NCI-H2081 treated with DMSO at 0.1 percent for 48 hours (cell line): ENCODE results near the gene AOC3.
"Not testable (repeated sequence)": the region's sequence is repeated elsewhere in the genome, so short reads cannot be mapped to it uniquely, and the experiment has no call there.

Experiments used
- DNase-seq: peaks from one replicate; lab custom pipeline; 2025; lab: John Stamatoyannopoulos, UW

AOC3 gene

DNA sequence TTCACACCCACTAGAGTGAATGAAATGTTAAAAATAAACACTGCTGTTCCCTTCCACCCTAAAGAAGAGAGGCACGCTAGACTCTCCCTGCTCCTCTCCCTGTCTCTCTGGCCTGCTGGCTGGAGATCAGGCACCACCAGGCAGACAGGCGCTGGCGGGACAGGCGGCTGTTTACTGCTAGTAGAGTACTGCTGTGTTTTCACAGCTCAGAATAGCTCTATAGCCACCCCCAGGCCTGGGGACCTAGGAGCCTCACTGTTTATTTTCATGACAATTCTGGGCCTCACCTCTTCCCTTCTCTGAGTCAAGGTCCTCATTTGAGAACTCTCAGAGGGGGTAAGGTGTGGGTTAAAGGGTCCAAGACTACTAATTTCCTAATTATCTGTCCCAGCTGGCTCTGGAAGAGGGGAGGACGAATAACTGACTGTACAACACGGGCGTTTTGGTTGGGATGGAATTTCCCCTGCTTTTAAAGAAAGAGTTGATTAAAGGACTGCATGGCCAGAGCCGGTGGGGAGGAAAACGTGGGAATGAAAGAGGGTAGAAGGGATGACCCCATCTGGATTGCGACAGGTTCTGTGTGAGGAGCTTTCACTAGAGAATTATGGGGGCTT lies 40.6 kb downstream of the AOC3 start:
- no peak for DNase-seq

DNA sequence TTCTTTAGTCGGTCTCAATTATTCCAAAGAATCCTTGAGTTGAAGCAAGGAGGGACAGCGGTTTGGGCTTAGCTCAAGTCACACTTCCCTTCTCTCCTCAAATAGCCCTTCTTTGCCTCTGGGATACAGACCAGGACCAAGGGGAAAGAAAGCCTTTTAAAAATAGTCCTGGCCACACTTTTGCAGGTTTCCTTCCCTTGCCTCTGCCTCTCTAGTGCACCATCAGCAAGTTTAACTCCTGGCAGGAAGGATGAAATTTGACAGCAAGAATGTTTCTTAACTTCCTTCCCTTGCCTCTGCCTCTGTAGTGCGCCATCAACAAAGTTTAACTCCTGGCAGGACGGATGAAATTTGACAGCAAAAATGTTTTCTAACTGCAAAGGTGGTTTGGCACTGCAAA lies 42.4 kb downstream of the AOC3 start:
- no peak for DNase-seq

DNA sequence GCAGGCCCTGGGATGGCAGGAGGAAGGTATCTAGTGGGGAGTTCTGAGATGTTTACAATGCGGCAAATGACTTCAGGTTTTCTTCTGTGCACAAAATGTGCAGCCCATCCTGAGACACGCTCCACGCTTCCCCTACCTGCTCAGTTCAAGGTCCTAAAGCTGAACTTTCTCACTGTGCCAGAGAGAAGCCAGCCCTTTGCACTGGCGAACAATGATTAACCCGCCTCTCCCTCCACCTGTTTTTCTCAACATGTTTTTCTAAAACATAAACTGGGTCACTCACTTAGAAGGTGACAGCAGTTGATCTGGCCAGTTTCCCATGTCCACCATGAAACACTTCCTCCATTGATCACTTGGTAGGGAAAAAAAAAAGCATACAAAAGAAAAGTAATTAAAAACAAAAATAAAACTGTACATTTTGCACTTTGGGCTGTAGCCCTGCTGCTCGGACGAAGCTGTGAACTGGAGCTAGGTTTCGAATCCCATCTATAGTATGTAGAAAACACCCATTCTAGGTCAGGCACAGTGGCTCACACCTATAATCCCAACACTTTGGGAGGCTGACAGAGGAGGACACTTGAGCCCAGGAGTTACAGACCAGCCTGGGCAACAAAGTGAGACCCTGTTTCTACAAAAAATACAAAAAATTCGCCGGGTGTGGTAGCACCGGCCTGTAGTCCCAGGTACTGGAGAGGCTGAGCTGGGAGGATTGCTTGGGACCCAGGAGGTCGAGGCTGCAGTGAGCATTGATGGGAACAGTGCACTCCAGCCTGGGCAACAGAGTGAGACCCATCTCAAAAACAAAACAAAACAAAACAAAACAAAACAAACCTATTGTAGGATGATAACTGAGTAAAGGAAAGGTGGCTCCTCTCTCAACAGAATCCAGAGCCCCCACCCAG lies 43.5 kb downstream of the AOC3 start:
- DNase-seq: no peak

DNA sequence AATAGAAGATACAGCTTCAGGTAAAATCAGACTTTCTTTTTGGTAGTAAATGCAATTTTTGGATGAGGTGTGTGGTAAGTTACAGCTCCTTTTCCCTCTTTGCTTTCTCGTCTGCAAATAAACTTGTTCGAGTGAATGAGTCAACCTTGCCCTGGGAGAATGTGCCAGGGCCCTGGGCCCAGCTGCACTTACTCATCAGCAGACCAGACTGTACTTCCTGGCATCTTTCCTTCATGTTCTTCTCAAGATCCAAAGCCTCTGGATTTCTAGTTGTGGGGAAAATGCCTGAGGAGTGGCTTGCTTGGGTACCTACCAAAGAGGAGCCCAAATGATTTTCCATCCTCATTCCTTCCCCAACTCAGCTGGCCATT lies 44.2 kb downstream of the AOC3 start:
- DNase-seq: no peak

DNA sequence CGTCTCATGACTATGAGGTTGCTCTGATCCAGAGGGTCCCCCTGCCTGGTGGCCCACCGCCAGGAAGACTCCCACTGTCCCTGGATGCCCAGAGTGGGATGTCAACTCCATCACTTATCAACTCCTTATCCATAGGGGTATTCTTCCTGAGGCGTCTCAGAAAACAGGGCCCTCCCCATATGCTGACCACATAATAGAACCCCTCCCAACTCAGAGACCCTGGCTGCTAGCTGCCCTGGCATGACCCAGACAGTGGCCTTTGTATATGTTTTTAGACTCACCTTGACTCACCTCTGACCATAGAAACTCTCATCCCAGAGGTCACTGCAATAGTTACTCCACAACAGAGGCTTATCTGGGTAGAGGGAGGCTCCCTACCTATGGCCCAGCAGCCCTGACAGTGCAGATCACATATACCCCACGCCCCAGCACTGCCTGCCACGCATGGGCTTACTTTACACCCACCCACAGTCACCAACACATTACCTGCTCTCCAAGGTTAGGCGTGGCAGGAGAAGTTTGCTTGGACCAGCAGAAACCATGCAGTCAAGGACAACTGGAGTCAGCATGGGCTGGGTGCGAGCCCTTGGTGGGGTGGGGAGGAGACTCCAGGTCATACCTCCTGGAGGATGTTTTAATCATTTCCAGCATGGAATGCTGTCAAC lies 47.3 kb downstream of the AOC3 start:
- no peak for DNase-seq

DNA sequence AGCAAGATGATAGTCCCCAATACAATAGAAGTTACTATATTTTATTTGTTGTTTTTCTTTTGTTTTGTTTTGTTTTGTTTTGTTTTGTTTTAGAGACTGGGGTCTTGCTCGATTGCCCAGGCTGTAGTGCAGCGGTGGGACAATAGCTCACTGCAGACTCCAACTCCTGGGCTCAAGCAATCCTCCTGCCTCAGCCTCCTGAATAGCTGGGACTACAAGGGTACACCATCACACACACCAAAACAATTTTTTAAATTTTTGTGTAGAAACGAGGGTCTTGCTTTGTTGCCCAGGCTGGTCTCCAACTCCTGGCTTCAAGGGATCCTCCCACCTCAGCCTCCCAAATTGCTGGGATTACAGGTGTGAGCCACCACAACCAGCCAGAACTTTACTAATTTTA lies 49.0 kb downstream of the AOC3 start:
- DNase-seq: not testable (repeated sequence)

DNA sequence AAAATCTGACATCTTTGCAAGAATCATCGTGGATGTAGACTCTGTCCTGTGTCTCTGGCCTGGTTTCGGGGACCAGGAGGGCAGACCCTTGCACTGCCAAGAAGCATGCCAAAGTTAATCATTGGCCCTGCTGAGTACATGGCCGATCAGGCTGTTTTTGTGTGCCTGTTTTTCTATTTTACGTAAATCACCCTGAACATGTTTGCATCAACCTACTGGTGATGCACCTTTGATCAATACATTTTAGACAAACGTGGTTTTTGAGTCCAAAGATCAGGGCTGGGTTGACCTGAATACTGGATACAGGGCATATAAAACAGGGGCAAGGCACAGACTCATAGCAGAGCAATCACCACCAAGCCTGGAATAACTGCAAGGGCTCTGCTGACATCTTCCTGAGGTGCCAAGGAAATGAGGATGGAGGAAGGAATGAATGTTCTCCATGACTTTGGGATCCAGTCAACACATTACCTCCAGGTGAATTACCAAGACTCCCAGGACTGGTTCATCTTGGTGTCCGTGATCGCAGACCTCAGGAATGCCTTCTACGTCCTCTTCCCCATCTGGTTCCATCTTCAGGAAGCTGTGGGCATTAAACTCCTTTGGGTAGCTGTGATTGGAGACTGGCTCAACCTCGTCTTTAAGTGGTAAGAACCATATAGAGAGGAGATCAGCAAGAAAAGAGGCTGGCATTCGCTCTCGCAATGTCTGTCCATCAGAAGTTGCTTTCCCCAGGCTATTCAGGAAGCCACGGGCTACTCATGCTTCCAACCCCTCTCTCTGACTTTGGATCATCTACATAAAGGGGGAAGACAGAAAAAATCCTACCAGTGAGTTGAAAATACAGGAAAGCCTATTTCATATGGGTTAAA lies 49.7 kb downstream of the AOC3 start, which contains the start of gene G6PC1:
Gene G6PC1 (plus strand): TSS at position 340 of the 872 bp plus-strand sequence. CDS start 78 bp downstream, at position 418.
- DNase-seq: no peak

DNA sequence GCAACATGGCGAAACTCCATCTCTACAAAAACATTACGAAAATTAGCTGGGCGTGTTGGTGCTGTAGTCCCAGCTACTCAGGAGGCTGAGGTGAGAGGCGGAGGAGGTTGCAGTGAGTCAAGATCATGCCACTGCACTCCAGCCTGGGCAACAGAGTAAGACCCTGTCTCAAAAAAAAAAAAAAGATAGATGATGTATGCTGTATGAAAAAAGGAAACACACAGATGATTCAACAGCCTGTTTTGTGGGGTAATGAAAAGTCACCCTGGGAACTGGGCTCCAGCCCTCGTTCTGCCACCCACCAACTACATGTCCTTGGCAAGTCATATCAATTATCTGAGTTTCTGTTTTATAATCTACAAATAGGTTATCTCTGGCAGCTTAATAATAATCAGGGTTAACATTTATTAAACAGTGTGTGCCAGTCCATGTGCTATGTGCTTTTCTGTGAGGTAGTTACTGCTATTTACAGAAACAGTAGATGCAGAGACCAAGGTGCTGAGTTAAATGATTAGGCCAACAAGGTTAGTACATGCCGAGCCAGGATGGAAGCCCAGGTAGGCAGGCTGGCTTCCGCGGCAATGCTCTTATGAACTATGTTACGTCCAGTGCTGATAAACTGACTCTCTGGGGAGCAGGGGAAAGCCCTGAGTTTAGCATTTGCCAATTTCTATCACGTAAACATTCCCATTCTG lies 50.7 kb downstream of the AOC3 start:
- DNase-seq: no peak

DNA sequence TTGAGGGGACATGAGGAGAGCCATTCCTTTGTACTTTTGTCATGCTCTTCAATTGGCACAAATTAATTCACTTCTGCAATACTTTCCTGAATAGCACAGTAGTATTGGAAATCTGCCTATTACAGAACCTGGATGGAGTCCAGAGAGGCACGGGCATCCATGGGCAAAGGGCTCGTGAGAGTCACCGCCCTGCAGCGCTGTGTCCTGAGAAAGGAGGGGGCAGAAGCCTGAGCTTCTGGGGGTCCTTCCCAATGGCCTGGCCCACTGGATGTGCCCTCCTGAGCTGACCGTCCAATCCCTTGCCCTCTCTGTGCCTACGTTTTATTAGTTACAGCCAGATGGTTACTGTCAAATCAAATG lies 53.1 kb downstream of the AOC3 start:
- no peak for DNase-seq

DNA sequence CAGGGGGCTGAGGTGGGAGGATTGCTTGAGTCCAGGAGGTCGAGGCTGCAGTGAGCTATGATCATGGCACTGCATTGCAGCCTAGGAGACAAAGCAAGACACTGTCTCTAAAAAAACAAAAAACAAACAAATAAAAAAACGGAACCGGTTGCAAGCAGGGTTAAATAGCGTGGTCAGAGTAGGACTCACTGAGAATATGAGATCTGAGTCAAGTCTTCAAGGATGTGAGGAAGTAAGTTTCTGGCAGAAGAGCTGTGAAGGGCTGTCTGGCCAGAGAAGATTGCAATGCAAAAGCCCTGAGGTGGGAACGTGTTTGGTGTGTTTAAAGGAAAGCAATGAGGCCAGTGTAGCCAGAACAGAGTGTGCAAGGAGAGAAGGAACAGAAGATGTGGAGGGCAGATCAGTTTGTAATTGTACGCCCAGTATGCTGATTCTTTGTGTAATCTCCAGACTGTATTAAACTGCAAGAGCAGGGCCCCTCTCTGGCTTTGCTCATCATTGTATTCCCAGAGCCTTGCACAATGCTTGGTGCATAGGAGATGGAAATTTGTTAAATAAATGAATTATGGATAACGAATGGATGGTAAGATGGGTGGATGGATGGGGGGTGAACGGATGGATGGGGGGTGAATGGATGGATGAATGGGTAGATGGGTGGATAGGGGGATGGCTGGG lies 55.9 kb downstream of the AOC3 start:
- no peak for DNase-seq
